ENCODE results near the gene UCP3. TPM values are rescaled to one million over a fixed set of nuclear protein-coding genes. Genes with fewer than 3 reads are reported as not detected.

UCP3 gene
- total RNA-seq, 4 donors from 2014 or later: 0.53 to 1.5 (median 0.92) TPM; not detected in 1

- Histone ChIP-seq H3K4me3 (no peak overlapping the region), H3K27me3 (no peaks in the 10 kb centered on the region), H3K9me3 (no peaks in the 10 kb centered on the region), H3K27ac (no peak overlapping the region), H3K4me1 (peaks cover 0 to 22% (median 0%) of the 10 kb centered on the region in 3 donors), H3K36me3 (peaks cover 0 to 22% (median 0%) of the 10 kb centered on the region in 3 donors)
- intact Hi-C loops (cut with DNase I): no loop called here
- DNase-seq: no peak
- TF ChIP-seq CTCF (IDR thresholded peaks at IDR 0.05): no peak
- TF ChIP-seq POLR2A (IDR thresholded peaks at IDR 0.05): no peak
- WGBS, 2 donors: 85 to 92% methylated on average over 2 to 3 of the region's 3 CpGs
Measured at GRCh38 chr11:74009230-74009547, 304 bp upstream of the UCP3 start.

- Histone ChIP-seq H3K4me3 (no peak overlapping the region), H3K9me3 (no peaks in the 10 kb centered on the region), H3K27me3 (no peaks in the 10 kb centered on the region), H3K4me1 (peaks cover 0 to 22% (median 0%) of the 10 kb centered on the region in 3 donors), H3K36me3 (peaks cover 0 to 24% (median 0%) of the 10 kb centered on the region in 3 donors), H3K27ac (no peak overlapping the region)
- TF ChIP-seq CTCF (IDR thresholded peaks at IDR 0.05) (no peak), POLR2A (IDR thresholded peaks at IDR 0.05) (no peak)
- intact Hi-C loops (cut with DNase I): no loop called here
- DNase-seq: no peak
- WGBS, 2 donors: 81 to 83% methylated on average over 1 to 5 of the region's 6 CpGs
Measured at GRCh38 chr11:74007691-74008372, 1.1 kb downstream of the UCP3 start.

- no peak overlapping the region for H3K4me3 ChIP-seq
- DNase-seq: no peak
- H3K27me3 ChIP-seq: no peaks in the 10 kb centered on the region
- TF ChIP-seq POLR2A (IDR thresholded peaks at IDR 0.05) (no peak), CTCF (IDR thresholded peaks at IDR 0.05) (no peak)
- H3K4me1 ChIP-seq: peaks cover 0 to 16% (median 0%) of the 10 kb centered on the region in 3 donors
- no peaks in the 10 kb centered on the region for H3K9me3 ChIP-seq
- H3K27ac ChIP-seq: no peak overlapping the region
- intact Hi-C loops (cut with DNase I): no loop called here
- H3K36me3 ChIP-seq: peaks cover 0 to 21% (median 0%) of the 10 kb centered on the region in 3 donors
- WGBS, 2 donors: 79 to 85% methylated on average over 3 to 4 of the region's 7 CpGs
Measured at GRCh38 chr11:74006743-74007304, 2.1 kb downstream of the UCP3 start.

GRCh38 chr11:74005721-74006517 is 3.0 kb downstream of the UCP3 start:
- intact Hi-C loops (cut with DNase I): no loop called here
- Histone ChIP-seq H3K27me3 (no peaks in the 10 kb centered on the region), H3K4me1 (peaks cover 0 to 7% (median 0%) of the 10 kb centered on the region in 3 donors), H3K4me3 (no peak overlapping the region), H3K36me3 (peaks cover 0 to 30% (median 0%) of the 10 kb centered on the region in 3 donors), H3K9me3 (no peaks in the 10 kb centered on the region), H3K27ac (no peak overlapping the region)
- 93 to 97% methylated on average over 10 to 12 of the region's 29 CpGs for whole genome bisulfite sequencing, 2 donors
- TF ChIP-seq CTCF (IDR thresholded peaks at IDR 0.05): no peak
- no peak for TF ChIP-seq POLR2A (IDR thresholded peaks at IDR 0.05)
- DNase-seq: no peak
